ENCODE measurements around the gene CLASRP.
"Not testable (repeated sequence)": the region's sequence is repeated elsewhere in the genome, so short reads cannot be mapped to it uniquely, and the experiment has no call there.

The CLASRP gene

DNA sequence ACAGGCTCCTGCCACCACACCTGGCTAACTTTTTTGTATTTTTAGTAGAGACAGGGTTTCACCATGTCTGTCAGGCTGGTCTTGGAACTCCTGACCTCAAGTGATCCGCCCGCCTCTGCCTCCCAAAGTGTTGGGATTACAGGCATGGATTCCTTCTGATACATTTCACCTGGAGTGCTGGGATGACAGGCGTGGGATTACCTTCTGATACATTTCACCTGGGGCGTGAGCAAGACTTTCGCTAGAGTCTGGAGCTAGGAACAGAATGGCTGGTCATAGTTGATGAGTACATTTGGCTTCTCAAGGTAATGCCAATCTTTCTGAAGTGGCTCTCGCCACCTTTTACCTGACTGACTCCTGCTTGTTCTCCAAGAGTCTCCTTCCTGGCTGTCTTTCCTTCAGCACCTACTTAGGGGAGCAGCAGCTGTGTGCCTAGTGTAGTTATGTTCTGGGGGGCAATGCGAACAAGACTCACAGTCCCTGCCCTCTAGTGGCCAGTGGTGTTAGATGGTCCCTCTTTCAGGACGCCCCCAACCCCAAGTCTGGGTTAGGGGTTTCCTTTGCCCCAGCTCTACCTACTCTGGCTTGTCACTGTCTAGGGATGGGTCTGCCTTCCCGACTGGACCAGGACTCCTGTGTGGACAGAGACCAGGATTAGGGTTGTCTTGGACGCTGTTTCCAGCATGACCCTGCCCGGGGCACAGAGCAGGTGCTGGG, 73.4 kb downstream of the CLASRP start:
- no peaks in the 10 kb centered on the region for H3K9me3 ChIP-seq (ENCODE audit: insufficient read depth, low read depth, low read length)
- 93% methylated on average over 11 of the region's 11 CpGs for WGBS
- H3K4me1 ChIP-seq (ENCODE audit: insufficient read depth, low read length) = 0 out of 2 replicates have a peak, but pooled peaks cover under 1% of the 10 kb centered on the region
- no peak overlapping the region for H3K27ac ChIP-seq (ENCODE audit: low read depth, low read length)
- no peak overlapping the region for H3K9ac ChIP-seq (ENCODE audit: low read depth, low read length)
- no peak overlapping the region for H3K4me3 ChIP-seq (ENCODE audit: low read length)
- no peaks in the 10 kb centered on the region for H3K27me3 ChIP-seq (ENCODE audit: insufficient read depth, low read length)
- H3K36me3 ChIP-seq (ENCODE audit: insufficient read depth, low read length) = no peaks in the 10 kb centered on the region

DNA sequence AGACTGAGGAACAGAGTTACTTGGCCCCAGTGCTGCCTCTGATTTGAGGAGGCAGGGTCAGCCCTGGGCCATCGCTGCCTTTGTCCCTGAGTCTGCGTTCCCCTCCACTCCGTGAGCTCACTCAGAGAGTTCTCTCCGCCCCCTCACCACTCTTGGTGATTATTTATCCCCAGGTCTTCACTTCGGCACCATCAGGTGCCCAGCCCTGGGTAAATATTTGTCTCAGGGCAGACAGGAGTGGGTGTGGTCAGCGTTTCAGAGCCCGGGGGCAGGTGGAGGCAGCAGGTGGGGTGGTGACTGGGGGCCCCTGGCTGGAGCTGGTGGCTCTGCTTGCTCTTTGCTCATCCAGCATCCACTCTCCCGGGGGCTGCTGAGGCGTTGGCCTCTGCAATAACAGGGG, 74.8 kb downstream of the CLASRP start:
- Histone ChIP-seq H3K27me3 (ENCODE audit: insufficient read depth, low read length) (no peaks in the 10 kb centered on the region), H3K4me3 (ENCODE audit: low read length) (no peak overlapping the region), H3K4me1 (ENCODE audit: insufficient read depth, low read length) (0 out of 2 replicates have a peak, but pooled peaks cover 3% of the 10 kb centered on the region), H3K36me3 (ENCODE audit: insufficient read depth, low read length) (no peaks in the 10 kb centered on the region), H3K9ac (ENCODE audit: low read depth, low read length) (no peak overlapping the region), H3K27ac (ENCODE audit: low read depth, low read length) (no peak overlapping the region), H3K9me3 (ENCODE audit: insufficient read depth, low read depth, low read length) (no peaks in the 10 kb centered on the region)
- WGBS = 75% methylated on average over 9 of the region's 9 CpGs

DNA sequence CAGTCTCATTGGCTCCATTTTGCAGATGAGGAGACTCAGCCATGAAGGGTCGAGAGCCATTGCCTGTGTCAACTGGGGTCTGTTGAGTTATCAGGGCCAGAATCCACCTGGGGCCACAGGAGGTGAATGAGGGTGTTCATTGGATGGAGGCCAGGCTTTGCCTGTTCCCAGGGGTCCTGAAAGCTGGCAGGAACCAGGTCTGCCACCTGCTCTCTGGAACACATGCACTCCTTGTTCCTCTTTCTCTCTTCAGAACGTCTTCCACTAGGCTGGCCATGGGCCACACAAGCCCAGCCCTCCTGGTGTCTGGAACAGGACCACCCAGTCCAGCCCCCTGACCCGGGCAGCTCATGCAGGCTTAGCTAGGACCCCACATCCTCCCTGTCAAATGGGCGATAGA, 75.3 kb downstream of the CLASRP start:
- 89% methylated on average over 4 of the region's 4 CpGs for WGBS
- Histone ChIP-seq H3K36me3 (ENCODE audit: insufficient read depth, low read length) (no peaks in the 10 kb centered on the region), H3K4me1 (ENCODE audit: insufficient read depth, low read length) (0 out of 2 replicates have a peak, but pooled peaks cover 3% of the 10 kb centered on the region), H3K9me3 (ENCODE audit: insufficient read depth, low read depth, low read length) (no peaks in the 10 kb centered on the region), H3K4me3 (ENCODE audit: low read length) (no peak overlapping the region), H3K27ac (ENCODE audit: low read depth, low read length) (no peak overlapping the region), H3K27me3 (ENCODE audit: insufficient read depth, low read length) (no peaks in the 10 kb centered on the region), H3K9ac (ENCODE audit: low read depth, low read length) (no peak overlapping the region)

DNA sequence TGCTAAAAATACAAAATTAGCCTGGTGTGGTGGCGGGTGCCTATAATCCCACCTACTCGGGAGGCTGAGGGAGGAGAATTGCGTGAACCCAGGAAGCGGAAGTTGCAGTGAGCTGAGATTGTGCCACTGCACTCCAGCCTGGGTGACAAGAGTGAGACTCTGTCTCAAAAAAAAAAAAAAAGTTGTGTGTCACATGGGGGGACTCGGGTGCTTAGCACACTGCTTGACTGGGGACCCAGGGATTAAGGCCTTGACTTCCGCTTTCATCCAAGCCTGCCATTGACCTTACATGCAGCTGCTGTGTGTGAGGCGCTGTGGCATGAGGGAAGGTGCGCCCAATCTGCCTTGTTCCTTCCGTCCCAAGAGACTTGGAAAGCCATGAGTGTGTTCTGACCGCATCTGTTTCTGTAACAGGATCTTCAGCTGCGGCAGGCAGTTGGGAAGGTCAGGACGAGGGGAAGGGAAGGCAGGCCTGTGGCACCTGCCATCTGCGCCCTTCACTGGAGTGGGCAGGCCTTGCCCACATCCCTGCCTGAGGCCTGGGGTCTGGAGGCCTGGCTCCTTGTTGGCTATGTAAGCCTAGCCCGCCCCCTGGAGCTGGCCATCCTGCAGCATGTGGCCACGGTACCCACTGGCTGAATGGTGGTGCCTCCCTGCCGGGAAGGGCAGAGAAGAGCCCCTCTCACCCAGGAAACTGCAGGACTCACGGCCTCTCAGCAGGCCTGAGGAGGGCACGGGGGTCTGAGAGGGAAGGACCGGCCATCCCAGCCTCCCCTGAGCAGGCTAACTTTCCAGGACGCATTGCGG, 77.2 kb downstream of the CLASRP start:
- Histone ChIP-seq H3K4me3 (ENCODE audit: low read length) (no peak overlapping the region), H3K4me1 (ENCODE audit: insufficient read depth, low read length) (0 out of 2 replicates have a peak, but pooled peaks cover 3% of the 10 kb centered on the region)

DNA sequence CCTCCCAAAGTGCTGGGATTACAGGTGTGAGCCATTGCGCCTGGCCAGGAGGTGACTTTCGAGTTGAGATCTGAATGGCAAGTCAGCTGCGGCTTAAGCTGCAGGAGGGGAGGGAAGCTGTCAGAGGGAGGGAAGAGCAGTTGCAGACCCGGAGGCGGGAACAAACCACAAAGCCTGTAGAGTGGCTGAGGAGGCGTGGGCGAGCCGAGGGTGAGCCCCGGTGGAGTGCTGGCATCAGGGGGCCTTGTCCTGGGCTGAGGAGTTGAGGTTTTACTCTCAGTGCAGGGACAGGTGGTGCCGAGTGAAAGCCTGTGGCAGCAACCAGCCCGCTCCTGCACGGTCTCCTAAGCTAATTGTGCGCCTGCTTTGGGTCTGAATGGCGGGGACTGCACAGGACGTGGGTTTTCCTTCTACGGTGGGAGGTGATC, 78.3 kb downstream of the CLASRP start:
- no peaks in the 10 kb centered on the region for H3K27me3 ChIP-seq (ENCODE audit: insufficient read depth, low read length)
- no peak overlapping the region for H3K9ac ChIP-seq (ENCODE audit: low read depth, low read length)
- no peak overlapping the region; the same call in 1 of the 2 replicates for H3K27ac ChIP-seq (ENCODE audit: low read depth, low read length)
- no peak overlapping the region for H3K4me3 ChIP-seq (ENCODE audit: low read length)
- WGBS = 71% methylated on average over 16 of the region's 16 CpGs
- 0 out of 2 replicates have a peak, but pooled peaks cover 3% of the 10 kb centered on the region for H3K4me1 ChIP-seq (ENCODE audit: insufficient read depth, low read length)
- no peaks in the 10 kb centered on the region for H3K36me3 ChIP-seq (ENCODE audit: insufficient read depth, low read length)
- H3K9me3 ChIP-seq (ENCODE audit: insufficient read depth, low read depth, low read length) = no peaks in the 10 kb centered on the region

More for the DNA sequence above, 77.2 kb downstream of the CLASRP start:
- WGBS = 92% methylated on average over 21 of the region's 21 CpGs
- H3K36me3 ChIP-seq (ENCODE audit: insufficient read depth, low read length) = no peaks in the 10 kb centered on the region
- H3K27me3 ChIP-seq (ENCODE audit: insufficient read depth, low read length) = no peaks in the 10 kb centered on the region
- H3K27ac ChIP-seq (ENCODE audit: low read depth, low read length) = no peak overlapping the region
- H3K9me3 ChIP-seq (ENCODE audit: insufficient read depth, low read depth, low read length) = no peaks in the 10 kb centered on the region
- H3K9ac ChIP-seq (ENCODE audit: low read depth, low read length) = no peak overlapping the region; the same call in 1 of the 2 replicates

DNA sequence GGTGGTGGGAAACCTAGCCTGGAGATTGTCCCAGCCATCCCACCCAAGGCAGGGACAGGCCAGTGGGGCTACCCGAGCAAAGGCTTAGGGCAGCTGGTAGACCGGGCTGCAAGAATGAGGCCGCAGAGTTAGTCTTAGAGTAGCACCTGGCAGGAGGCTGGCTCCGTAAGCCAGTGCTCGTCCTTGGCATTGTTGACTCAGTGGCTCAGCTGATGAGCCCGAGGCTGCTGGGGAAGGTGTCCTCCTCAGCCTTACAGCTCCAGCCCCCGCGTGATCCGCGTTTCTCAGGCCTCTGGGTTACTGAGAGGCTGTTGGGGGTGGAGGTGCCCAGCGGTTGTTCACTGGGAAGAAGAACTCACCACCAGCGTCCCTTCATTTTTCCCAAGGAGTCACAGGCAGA, 78.8 kb downstream of the CLASRP start:
- WGBS = 90% methylated on average over 12 of the region's 12 CpGs
- H3K4me3 ChIP-seq (ENCODE audit: low read length) = no peak overlapping the region
- no peaks in the 10 kb centered on the region for H3K27me3 ChIP-seq (ENCODE audit: insufficient read depth, low read length)
- H3K27ac ChIP-seq (ENCODE audit: low read depth, low read length) = no peak overlapping the region; the same call in 1 of the 2 replicates
- H3K36me3 ChIP-seq (ENCODE audit: insufficient read depth, low read length) = no peaks in the 10 kb centered on the region
- no peak overlapping the region for H3K9ac ChIP-seq (ENCODE audit: low read depth, low read length)
- H3K9me3 ChIP-seq (ENCODE audit: insufficient read depth, low read depth, low read length) = no peaks in the 10 kb centered on the region
- 0 out of 2 replicates have a peak, but pooled peaks cover 3% of the 10 kb centered on the region for H3K4me1 ChIP-seq (ENCODE audit: insufficient read depth, low read length)

DNA sequence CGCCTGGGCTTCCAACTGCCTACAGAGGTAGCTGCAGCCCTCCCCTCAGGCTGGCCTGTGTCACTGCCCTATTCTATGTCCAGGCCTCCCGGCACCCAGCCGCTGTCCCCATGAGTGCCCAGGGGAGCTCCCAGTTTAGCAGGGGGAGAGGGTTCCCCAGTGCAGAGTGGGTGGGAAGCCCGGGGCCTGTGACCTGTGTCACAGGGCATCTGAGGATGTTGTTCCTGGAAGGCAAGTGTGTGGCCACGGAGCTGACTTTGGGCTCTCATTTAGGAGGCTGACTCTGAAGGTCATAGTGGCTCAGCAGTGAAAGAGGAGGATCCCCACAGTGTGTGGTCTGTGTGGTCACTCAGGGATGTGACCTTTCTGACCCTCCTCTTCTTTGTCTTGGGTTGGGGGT, 79.3 kb downstream of the CLASRP start:
- no peak overlapping the region for H3K4me3 ChIP-seq (ENCODE audit: low read length)
- no peaks in the 10 kb centered on the region for H3K27me3 ChIP-seq (ENCODE audit: insufficient read depth, low read length)
- 0 out of 2 replicates have a peak, but pooled peaks cover 3% of the 10 kb centered on the region for H3K4me1 ChIP-seq (ENCODE audit: insufficient read depth, low read length)
- H3K36me3 ChIP-seq (ENCODE audit: insufficient read depth, low read length) = no peaks in the 10 kb centered on the region
- H3K27ac ChIP-seq (ENCODE audit: low read depth, low read length) = no peak overlapping the region
- no peaks in the 10 kb centered on the region for H3K9me3 ChIP-seq (ENCODE audit: insufficient read depth, low read depth, low read length)
- 87% methylated on average over 5 of the region's 5 CpGs for WGBS
- no peak overlapping the region for H3K9ac ChIP-seq (ENCODE audit: low read depth, low read length)

DNA sequence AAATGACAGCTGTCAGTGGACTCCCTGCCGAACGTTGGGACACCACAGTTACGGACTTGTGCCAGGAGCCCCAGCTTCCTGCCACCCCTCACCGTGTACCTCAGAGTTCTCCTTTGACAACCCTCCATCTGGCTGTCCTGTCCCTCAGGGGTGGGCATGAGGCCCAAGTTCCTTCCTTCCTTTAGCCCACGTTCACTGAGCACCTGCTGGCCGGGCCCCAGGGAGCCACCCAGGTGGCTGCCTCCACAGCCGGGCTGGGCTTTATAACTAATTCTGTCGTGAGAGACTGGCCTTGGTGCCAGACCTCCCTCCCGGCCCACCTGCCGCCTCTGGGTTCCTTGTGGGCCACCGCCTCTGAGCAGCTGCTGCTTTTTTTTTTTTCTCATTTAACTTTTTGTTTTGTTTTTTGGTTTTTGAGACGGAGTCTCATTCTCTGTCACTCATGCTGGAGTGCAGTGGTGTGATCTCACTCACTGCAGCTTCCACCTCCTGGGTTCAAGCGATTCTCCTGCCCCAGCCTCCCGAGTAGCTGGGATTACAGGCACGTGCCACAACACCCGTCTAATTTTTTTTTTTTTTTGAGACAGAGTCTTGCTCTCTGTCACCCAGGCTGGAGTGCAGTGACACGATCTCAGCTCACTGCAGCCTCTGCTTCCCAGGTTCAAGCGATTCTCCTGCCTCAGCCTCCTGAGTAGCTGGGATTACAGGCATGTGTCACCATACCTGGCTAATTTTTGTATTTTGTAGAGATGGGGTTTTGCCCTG, 79.9 kb downstream of the CLASRP start:
- not testable (repeated sequence) for H3K27ac ChIP-seq (ENCODE audit: low read depth, low read length); H3K9ac ChIP-seq (ENCODE audit: low read depth, low read length); H3K36me3 ChIP-seq (ENCODE audit: insufficient read depth, low read length); H3K4me3 ChIP-seq (ENCODE audit: low read length); H3K4me1 ChIP-seq (ENCODE audit: insufficient read depth, low read length); H3K9me3 ChIP-seq (ENCODE audit: insufficient read depth, low read depth, low read length); H3K27me3 ChIP-seq (ENCODE audit: insufficient read depth, low read length)
- 88% methylated on average over 18 of the region's 18 CpGs for WGBS

DNA sequence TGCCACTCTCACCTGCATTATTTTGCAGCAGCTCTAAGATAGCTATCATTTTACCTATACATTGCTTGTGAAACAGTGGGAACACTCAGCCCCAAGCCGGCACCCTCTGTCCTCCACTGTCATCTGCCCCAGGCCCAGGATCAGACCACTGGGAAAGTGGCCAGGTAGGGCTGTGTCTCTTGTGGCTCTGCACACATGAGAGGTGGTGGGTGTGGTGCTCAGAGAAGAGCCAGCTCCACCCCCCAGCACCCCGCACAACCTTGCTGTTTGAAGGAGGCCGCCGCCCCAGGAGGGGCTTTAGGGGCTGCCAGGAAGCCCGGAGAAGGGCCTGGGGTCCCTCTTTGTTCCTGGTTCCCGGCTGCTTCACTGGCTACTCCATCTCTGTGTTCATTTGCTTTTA, 80.7 kb downstream of the CLASRP start:
- Histone ChIP-seq H3K4me1 (ENCODE audit: insufficient read depth, low read length) (0 out of 2 replicates have a peak, but pooled peaks cover 3% of the 10 kb centered on the region), H3K27ac (ENCODE audit: low read depth, low read length) (no peak overlapping the region), H3K9me3 (ENCODE audit: insufficient read depth, low read depth, low read length) (no peaks in the 10 kb centered on the region), H3K36me3 (ENCODE audit: insufficient read depth, low read length) (no peaks in the 10 kb centered on the region), H3K27me3 (ENCODE audit: insufficient read depth, low read length) (no peaks in the 10 kb centered on the region), H3K9ac (ENCODE audit: low read depth, low read length) (no peak overlapping the region), H3K4me3 (ENCODE audit: low read length) (no peak overlapping the region)
- 98% methylated on average over 6 of the region's 6 CpGs for WGBS

All from HUES64 (cell line).